HG03378 (cell line): ENCODE measurements around the gene KLHL30.
"Not testable (repeated sequence)": the region's sequence is repeated elsewhere in the genome, so short reads cannot be mapped to it uniquely, and the experiment has no call there.

Experiments used
- ATAC-seq: cut with Tn5 transposase; IDR thresholded peaks from one replicate; pipeline ENCODE4 v1.9.1; 2021; ENCODE audit warnings: mild to moderate bottlenecking, moderate library complexity; ENCODE audit not compliant: unreplicated experiment

KLHL30 gene

DNA sequence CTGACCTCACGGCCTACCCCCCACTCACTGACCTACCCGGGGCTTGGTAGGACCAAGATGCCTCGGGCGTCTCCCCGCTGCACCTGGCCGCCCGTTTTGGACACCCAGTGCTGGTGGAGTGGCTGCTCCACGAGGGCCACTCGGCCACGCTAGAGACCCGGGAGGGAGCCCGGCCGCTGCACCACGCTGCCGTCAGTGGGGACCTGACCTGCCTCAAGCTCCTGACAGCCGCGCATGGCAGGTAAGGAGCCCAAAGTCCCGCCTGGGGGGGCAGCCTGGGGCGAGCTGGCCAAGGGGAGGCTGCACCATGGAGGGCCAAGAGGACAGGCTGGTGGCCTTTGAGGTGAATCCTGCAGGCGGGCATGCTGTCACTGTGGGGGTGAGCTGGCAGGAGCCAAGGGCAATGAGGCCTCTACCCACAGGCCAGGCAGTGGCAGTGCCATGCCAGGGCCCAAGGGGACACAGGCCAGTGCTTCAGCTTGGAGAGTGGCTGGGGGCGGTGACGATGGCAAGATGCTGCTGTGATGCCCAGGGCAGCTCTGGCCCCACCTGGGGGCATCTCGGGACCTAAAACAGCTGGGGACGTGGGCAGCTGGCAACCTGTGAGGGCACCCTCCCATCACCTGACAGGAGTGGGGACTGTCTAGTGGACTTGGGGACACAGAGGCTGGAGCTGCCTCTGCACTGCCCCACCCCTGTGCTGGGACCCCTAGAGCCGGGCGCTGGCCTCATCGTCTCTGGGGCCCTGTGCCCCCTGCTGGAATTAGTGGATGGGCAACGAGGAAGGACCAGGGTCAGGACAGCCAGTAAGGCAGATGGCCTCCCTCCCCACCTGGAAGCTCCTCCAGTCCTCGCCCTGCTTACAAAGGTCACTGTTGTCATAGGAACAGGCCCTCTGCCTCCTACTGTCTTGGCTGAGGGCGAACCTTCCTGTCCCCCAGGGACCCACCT lies 36.3 kb upstream of the KLHL30 start:
- no peak for ATAC-seq

GRCh38 chr2:238102865-238103264 lies 35.6 kb upstream of the KLHL30 start:
- no peak for ATAC-seq

DNA sequence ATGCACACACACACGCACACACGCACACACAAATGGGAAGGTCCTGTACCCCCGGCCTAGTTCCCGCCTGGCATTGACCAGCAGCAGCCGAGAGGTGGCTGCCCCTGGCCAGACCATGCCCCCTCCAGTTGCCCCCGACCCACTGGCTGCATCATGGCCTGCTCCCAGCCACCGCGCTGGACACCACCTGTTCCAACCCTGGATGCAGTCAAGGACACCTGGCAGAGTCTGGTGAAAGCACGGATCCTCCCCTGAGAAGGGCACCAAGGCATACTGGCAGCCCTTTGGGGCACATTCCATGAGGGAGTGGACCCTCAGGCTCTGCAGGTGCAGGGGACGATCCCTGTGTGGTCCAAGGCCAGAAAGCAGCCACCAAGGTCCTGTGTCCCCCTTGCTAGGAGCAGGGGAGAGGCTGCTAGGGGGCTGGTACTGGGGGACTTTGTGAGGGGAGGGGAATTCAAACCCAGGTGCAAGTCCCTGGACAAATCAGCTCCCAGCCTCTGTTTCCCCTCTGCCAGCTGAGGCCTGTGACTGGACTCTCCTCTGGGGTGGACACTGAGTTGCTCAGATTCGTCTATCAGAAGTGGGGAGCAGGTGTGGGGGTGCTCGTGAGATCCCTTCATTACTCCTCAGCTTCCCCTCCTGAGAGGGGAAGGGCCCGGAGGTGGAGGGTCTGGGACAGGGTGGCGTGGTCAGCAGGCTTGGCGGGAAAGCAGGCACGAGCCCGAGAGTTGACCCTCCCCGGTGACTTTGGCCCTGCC lies 34.8 kb upstream of the KLHL30 start:
- ATAC-seq: no peak

DNA sequence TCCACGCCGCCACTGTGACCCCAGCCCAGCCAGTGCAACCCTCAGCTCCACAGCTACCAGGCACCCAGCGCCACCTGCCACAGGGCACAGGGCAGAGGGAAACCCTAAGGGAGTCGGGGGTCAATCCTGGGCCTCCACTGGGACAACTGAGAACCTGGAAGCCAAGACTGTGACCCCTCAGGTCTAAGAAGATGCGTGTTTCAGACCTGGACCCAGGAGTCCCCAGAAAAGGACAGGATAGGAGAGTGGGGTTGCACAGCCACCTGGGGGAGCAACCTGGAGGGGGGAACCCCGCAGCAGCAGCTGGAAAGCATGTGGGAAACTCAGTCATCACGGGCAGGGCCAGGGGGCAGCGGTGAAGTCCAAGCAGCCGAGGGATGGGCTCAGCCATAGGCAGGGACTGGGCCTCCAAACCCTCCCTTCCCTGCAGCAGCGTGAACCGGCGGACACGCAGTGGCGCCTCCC lies 34.2 kb upstream of the KLHL30 start:
- ATAC-seq: no peak

DNA sequence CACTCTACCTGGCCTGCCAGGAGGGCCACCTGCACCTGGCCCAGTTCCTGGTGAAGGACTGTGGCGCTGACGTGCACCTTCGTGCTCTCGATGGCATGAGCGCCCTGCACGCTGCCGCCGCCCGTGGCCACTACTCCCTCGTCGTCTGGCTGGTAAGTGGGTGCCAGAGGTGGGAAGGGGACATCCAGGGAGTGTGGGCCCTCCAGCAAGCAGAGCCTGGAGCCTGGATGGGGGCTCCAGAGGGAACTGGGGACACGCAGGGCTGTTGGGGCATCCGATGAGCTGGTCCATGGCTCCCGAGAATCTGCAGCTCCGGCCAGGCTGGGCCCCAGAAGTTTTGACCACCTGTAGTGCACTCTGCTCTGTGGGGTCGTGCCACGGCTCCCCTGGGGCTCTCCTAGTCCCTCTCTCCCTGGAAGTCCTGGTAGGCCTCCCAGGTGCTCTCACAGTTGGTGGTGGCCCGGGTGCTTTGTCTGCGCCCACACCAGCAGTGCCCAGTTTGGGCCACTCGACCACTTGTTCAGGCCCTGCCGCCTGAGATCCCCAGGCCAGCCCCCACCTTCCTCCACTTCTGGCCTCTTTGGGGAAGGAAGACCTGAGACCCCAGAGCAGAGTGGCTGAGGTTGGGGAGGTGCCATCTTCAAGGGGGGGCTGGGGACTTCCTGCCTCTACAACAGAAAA lies 33.6 kb upstream of the KLHL30 start:
- ATAC-seq: no peak

- ATAC-seq: no peak
Observed at GRCh38 chr2:238105506-238106338, 32.7 kb upstream of the KLHL30 start.

GRCh38 chr2:238106339-238106697 lies 32.1 kb upstream of the KLHL30 start:
- ATAC-seq: no peak

GRCh38 chr2:238106698-238107524 lies 31.6 kb upstream of the KLHL30 start:
- ATAC-seq: no peak

- ATAC-seq: peak; percentile 62
Observed at GRCh38 chr2:238107525-238108422, 30.7 kb upstream of the KLHL30 start.

GRCh38 chr2:238108423-238109183 lies 29.9 kb upstream of the KLHL30 start:
- peak; percentile 55 for ATAC-seq

- no peak for ATAC-seq
Observed at GRCh38 chr2:238113611-238114010, 24.9 kb upstream of the KLHL30 start.

- no peak for ATAC-seq
Observed at GRCh38 chr2:238114331-238114841, 24.1 kb upstream of the KLHL30 start.

GRCh38 chr2:238114851-238115660 lies 23.4 kb upstream of the KLHL30 start:
- no peak for ATAC-seq

DNA sequence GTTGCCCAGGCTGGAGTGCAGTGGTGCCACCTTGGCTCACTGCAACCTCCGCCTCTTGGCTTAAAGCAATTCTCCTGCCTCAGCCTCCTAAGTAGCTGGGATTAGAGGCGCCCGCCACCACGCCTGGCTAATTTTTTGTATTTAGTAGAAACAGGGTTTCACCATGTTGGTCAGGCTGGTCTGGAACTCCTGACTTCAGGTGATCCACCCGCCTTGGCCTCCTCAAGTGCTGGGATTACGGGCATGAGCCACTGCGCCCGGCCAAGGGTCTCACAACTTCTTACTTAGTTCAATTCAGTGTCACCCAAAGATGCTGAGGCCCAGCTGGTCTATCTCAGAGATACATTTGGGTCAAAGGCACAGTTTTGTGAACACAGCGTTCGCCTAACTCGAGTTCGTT lies 22.8 kb upstream of the KLHL30 start:
- ATAC-seq: not testable (repeated sequence)

DNA sequence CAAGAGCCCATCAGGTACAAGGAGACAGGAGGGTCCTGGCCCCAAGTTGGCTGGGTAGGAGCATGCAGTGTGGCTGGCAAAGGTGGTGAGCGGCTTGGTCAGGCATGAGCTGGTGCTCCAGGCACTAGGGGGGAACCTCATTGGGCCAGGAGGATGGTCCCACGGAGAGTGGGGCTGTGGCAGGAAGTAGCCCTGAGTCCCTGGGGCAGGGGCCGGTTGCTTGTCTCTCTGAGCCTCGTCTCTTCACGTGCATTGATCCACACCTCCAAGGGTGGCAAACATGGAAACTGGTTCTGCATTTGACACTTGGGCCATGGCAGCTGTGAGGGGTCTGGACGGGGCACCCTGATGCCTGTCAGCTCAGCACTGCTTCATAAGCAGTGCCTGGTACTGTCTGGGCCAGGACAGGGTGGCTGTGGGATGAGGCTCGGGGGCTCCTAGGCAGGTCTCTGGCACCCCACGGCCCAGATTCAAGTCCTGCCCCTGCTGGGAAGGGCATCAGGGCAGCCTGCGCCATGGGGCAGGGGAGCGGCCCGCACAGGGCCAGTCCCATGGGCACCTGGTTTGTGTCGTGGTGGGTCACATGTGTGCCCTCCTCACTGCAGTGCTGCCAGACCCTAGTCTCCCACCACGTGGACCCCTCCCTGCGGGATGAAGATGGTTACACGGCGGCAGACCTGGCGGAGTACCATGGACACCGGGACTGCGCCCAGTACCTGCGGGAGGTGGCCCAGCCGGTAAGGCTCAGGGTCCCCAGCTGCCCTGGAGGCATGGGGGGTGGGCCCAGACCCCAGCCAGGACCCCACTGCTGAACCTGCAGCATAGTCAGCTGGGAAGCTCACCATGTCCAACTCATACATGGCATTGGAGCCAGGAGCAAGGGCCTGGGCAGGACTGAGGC lies 21.9 kb upstream of the KLHL30 start:
- ATAC-seq: no peak
